Glutamatergic neuron (in vitro differentiated cells): ENCODE measurements around the gene BAZ1A. TPM values are rescaled to one million over a fixed set of nuclear protein-coding genes. Genes with fewer than 3 reads are reported as not detected.
"Not testable (repeated sequence)": the region's sequence is repeated elsewhere in the genome, so short reads cannot be mapped to it uniquely, and the experiment has no call there.

Experiments
- DNase-seq: peaks from one replicate; pipeline ENCODE4 v3.0.0; 2022
- H3K27ac Mint-ChIP-seq: one replicate; pipeline ENCODE4 v1.8.0; 2020; ENCODE audit warnings: mild to moderate bottlenecking, mixed read lengths, inconsistent platforms; ENCODE audit not compliant: unreplicated experiment
- H3K27me3 Mint-ChIP-seq: one replicate; pipeline ENCODE4 v1.8.0; 2020; ENCODE audit warnings: mild to moderate bottlenecking, moderate library complexity, mixed read lengths, inconsistent platforms; ENCODE audit not compliant: unreplicated experiment
- H3K36me3 Mint-ChIP-seq: one replicate; pipeline ENCODE4 v1.8.0; 2020; ENCODE audit warnings: mild to moderate bottlenecking, mixed read lengths, inconsistent platforms; ENCODE audit not compliant: unreplicated experiment
- H3K4me1 Mint-ChIP-seq: one replicate; pipeline ENCODE4 v1.8.0; 2020; ENCODE audit warnings: mild to moderate bottlenecking, low read depth, mixed read lengths, inconsistent platforms; ENCODE audit not compliant: unreplicated experiment
- H3K4me3 Mint-ChIP-seq: one replicate; pipeline ENCODE4 v1.8.0; 2020; ENCODE audit warnings: mild to moderate bottlenecking, mixed read lengths, inconsistent platforms; ENCODE audit not compliant: unreplicated experiment
- H3K9me3 Mint-ChIP-seq: one replicate; pipeline ENCODE4 v1.8.0; 2020; ENCODE audit warnings: mild to moderate bottlenecking, moderate library complexity, mixed read lengths, inconsistent platforms; ENCODE audit not compliant: unreplicated experiment
- CTCF ChIP-seq: fragments of 200-600 bp; sonication (generic); IDR thresholded peaks from one replicate; pipeline ENCODE4 v1.5.0; 2021; ENCODE audit not compliant: partially characterized antibody, unreplicated experiment
- total RNA-seq: library from RNA; stranded (reverse); fragmentation: NEBNext Ultra II Directional; extraction: Animal tissue kit (Norgen Biotek cat#: 25700); gene quantifications from one replicate; pipeline ENCODE4 v1.2.1, GENCODE V29; 2021; ENCODE audit not compliant: unreplicated experiment

Gene BAZ1A
- total RNA-seq, 1 donor from 2014 or later: 41.3 TPM

DNA sequence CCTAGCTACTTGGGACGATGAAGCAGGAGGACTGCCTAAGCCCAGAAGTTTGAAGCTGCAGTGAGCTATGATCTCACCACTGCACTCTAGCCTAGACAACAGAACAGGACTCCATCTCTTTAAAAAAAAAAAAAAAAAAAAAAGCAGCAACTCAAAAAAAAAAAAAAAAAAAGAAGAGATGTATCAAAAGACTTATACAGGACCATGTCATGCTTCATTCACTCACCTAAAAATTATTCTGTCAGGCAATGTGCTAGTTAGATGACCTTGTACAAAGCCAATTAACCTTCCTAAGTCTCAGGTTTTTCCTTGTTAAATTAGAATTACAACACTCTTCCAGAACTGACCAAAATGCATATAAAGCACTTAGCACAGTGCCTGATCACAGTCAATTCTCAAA is 50.9 kb downstream of the BAZ1A start:
- no peak for DNase-seq
- H3K27ac Mint-ChIP-seq: no peak overlapping the region
- H3K4me3 Mint-ChIP-seq: no peak overlapping the region
- H3K27me3 Mint-ChIP-seq: no peaks in the 10 kb centered on the region
- H3K36me3 Mint-ChIP-seq: peaks cover under 1% of the 10 kb centered on the region
- TF ChIP-seq CTCF: no peak
- no peaks in the 10 kb centered on the region for H3K9me3 Mint-ChIP-seq
- no peaks in the 10 kb centered on the region for H3K4me1 Mint-ChIP-seq

DNA sequence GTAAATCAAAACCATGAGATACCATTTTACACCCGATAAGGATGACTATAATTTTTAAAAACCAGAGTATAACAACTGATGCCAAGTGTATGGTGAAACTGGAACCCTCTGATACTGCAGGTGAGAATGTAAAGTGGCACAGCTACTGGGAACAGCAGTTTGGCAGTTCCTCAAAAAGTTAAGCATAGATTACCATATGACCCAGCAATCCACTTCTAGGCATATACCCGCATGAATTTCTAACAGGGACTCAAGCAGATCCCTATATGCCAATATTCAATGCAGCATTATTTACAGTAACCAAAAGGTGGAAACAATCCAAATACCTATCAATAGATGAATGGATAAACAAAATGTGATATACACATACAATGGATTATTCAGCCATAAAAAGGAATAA is 57.4 kb downstream of the BAZ1A start:
- H3K9me3 Mint-ChIP-seq: no peaks in the 10 kb centered on the region
- no peak overlapping the region for H3K27ac Mint-ChIP-seq
- no peaks in the 10 kb centered on the region for H3K27me3 Mint-ChIP-seq
- TF ChIP-seq CTCF: no peak
- H3K4me1 Mint-ChIP-seq: no peaks in the 10 kb centered on the region
- H3K36me3 Mint-ChIP-seq: no peaks in the 10 kb centered on the region
- H3K4me3 Mint-ChIP-seq: no peak overlapping the region
- no peak for DNase-seq

GRCh38 chr14:34810028-34810427 is 65.1 kb downstream of the BAZ1A start:
- Mint-ChIP-seq H3K27me3 (no peaks in the 10 kb centered on the region), H3K36me3 (peaks cover 8% of the 10 kb centered on the region), H3K27ac (no peak overlapping the region), H3K4me1 (no peaks in the 10 kb centered on the region), H3K4me3 (no peak overlapping the region), H3K9me3 (no peaks in the 10 kb centered on the region)
- DNase-seq: no peak
- TF ChIP-seq CTCF: no peak

DNA sequence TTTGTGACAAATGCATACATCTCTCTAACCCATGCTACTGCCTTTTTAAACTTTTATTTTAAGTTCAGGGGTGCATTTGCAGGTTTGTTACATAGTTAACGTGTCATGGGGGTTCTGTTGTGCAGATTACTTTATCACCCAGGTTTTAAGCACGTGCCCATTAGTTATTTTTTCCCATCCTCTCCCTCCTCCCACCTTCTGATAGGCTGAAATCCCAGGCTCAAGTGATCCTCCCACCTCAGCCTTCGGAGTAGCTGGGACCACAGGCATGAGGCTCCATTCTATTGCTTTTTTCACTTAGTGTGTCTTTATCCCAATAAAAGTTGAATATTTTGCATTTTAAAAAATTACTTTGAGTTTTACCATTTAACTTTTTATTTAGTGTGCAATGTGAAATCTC is 68.9 kb downstream of the BAZ1A start:
- Mint-ChIP-seq H3K4me3 (no peak overlapping the region), H3K9me3 (no peaks in the 10 kb centered on the region), H3K27ac (no peak overlapping the region), H3K4me1 (no peaks in the 10 kb centered on the region), H3K36me3 (peaks cover 17% of the 10 kb centered on the region), H3K27me3 (no peaks in the 10 kb centered on the region)
- TF ChIP-seq CTCF: no peak
- DNase-seq: no peak

GRCh38 chr14:34804933-34805332 is 70.2 kb downstream of the BAZ1A start:
- Mint-ChIP-seq H3K4me3 (no peak overlapping the region), H3K9me3 (no peaks in the 10 kb centered on the region)

GRCh38 chr14:34798861-34799260 is 76.3 kb downstream of the BAZ1A start:
- not testable (repeated sequence) for H3K4me3 Mint-ChIP-seq, H3K4me1 Mint-ChIP-seq, H3K36me3 Mint-ChIP-seq, DNase-seq, H3K9me3 Mint-ChIP-seq, H3K27ac Mint-ChIP-seq, H3K27me3 Mint-ChIP-seq

More at GRCh38 chr14:34804933-34805332, 70.2 kb downstream of the BAZ1A start:
- no peak for DNase-seq
- Mint-ChIP-seq H3K36me3 (peaks cover 17% of the 10 kb centered on the region), H3K27ac (no peak overlapping the region), H3K27me3 (no peaks in the 10 kb centered on the region), H3K4me1 (no peaks in the 10 kb centered on the region)
- no peak for TF ChIP-seq CTCF
